PC-9 (cell line): ENCODE data around the gene SLC6A1. TPM values are rescaled to one million over a fixed set of nuclear protein-coding genes. Genes with fewer than 3 reads are reported as not detected.

Experiments used
- BruUV-seq: library from RNA; stranded (reverse); fragments of 400-500 nt; replicated peaks from 2 replicates; lab custom pipeline; 2021; lab: Mats Ljungman, UMichigan
- CTCF ChIA-PET: fragments of 300-600 bp; sonication (Branson Sonifier 250); formaldehyde crosslinking; loops from one replicate; lab custom pipeline; 2022; ENCODE audit warnings: antibody characterized with exemption; lab: Charles Lee
- POLR2A ChIA-PET: fragments of 300-600 bp; sonication (Branson Sonifier 250); formaldehyde crosslinking; loops from one replicate; lab custom pipeline; 2022; ENCODE audit warnings: antibody characterized with exemption; ENCODE audit not compliant: unreplicated experiment; lab: Charles Lee
- DNase-seq, 2 experiments: peaks; one replicate each; pipeline versions ENCODE4 v3.0.0 to v3.0.0-alpha.2; 2015 to 2022; ENCODE audit warnings: mixed read lengths in 1 of 2
- H2AFZ ChIP-seq: fragments of 200-600 bp; sonication (generic); 2 replicates; pipeline ENCODE4 v1.8.1; 2017; ENCODE audit warnings: antibody characterized with exemption
- H3F3A ChIP-seq: fragments of 200-600 bp; sonication (generic); 2 replicates; pipeline ENCODE4 v1.8.1; 2017; ENCODE audit warnings: antibody characterized with exemption, mild to moderate bottlenecking, low read depth; ENCODE audit not compliant: insufficient read depth
- H3K27ac ChIP-seq: fragments of 200-600 bp; sonication (generic); 2 replicates; pipeline ENCODE4 v1.6.1; 2016; ENCODE audit warnings: mixed run types
- H3K27me3 ChIP-seq: fragments of 200-600 bp; sonication (generic); 2 replicates; pipeline ENCODE4 v1.6.1; 2016; ENCODE audit warnings: low read depth, mixed run types; ENCODE audit not compliant: insufficient read depth
- H3K36me3 ChIP-seq: fragments of 200-600 bp; sonication (generic); 2 replicates; pipeline ENCODE4 v1.6.1; 2016; ENCODE audit warnings: low read depth, mixed run types
- H3K4me1 ChIP-seq: fragments of 200-600 bp; sonication (generic); replicated peaks from 2 replicates; pipeline ENCODE4 v1.6.1; 2016; ENCODE audit warnings: mixed run types; ENCODE audit not compliant: insufficient read depth
- H3K4me2 ChIP-seq: fragments of 200-600 bp; sonication (generic); 2 replicates; pipeline ENCODE4 v1.6.1; 2017; ENCODE audit warnings: mixed run types
- H3K4me3 ChIP-seq: fragments of 200-600 bp; sonication (generic); 2 replicates; pipeline ENCODE4 v1.6.1; 2016; ENCODE audit warnings: mixed run types
- H3K79me2 ChIP-seq: fragments of 200-600 bp; sonication (generic); 2 replicates; pipeline ENCODE4 v1.6.1; 2017; ENCODE audit warnings: low read depth, mixed run types
- H3K9me2 ChIP-seq: fragments of 200-600 bp; sonication (generic); 2 replicates; pipeline ENCODE4 v1.8.1; 2017; ENCODE audit warnings: mild to moderate bottlenecking; ENCODE audit not compliant: insufficient read depth
- H3K9me3 ChIP-seq: fragments of 200-600 bp; sonication (generic); 2 replicates; pipeline ENCODE4 v1.8.1; 2016; ENCODE audit warnings: low read depth; ENCODE audit not compliant: insufficient read depth
- H4K20me1 ChIP-seq: fragments of 200-600 bp; sonication (generic); 2 replicates; pipeline ENCODE4 v1.8.1; 2017; ENCODE audit not compliant: insufficient read depth
- CTCF ChIP-seq: fragments of 200-600 bp; sonication (generic); conservative IDR thresholded peaks from 2 replicates; pipeline ENCODE4 v1.6.1; 2017; ENCODE audit warnings: mixed run types, antibody characterized with exemption, mild to moderate bottlenecking, moderate library complexity
- EZH2 ChIP-seq: fragments of 200-600 bp; sonication (generic); IDR thresholded peaks from 2 replicates; pipeline ENCODE4 v1.8.0; 2017; ENCODE audit warnings: antibody characterized with exemption, low read depth
- intact Hi-C: fragments of 100-400 bp; cut with micrococcal nuclease; formaldehyde crosslinking; loops from one replicate; pipeline ENCODE4 v1.10.0; 2022; ENCODE audit not compliant: unreplicated experiment
- total RNA-seq: library from RNA; stranded (reverse); gene quantifications from 2 replicates; pipeline ENCODE4 v1.2.3, GENCODE V29; 2021

SLC6A1 gene
- total RNA-seq, 1 experiment from 2014 or later = not detected

- no peaks in the 10 kb centered on the region for H3F3A ChIP-seq
- CTCF ChIA-PET = no interaction called here
- H3K4me3 ChIP-seq = no peak overlapping the region
- POLR2A ChIA-PET = no interaction called here
- no peaks in the 10 kb centered on the region for H3K4me1 ChIP-seq
- H2AFZ ChIP-seq = no peak overlapping the region
- DNase-seq = no peak
- H3K9me3 ChIP-seq = no peaks in the 10 kb centered on the region
- no peaks in the 10 kb centered on the region for H3K79me2 ChIP-seq
- H3K36me3 ChIP-seq = no peaks in the 10 kb centered on the region
- no peak for TF ChIP-seq CTCF
- no peak for TF ChIP-seq EZH2
- no TSS peak for BruUV-seq
- intact Hi-C loops = no loop called here
- no peak overlapping the region for H3K4me2 ChIP-seq
- no peak overlapping the region for H3K27ac ChIP-seq
- no peaks in the 10 kb centered on the region for H3K9me2 ChIP-seq
- 0 out of 2 replicates have a peak, but pooled peaks cover 6% of the 10 kb centered on the region for H4K20me1 ChIP-seq
- H3K27me3 ChIP-seq = peaks cover 100% of the 10 kb centered on the region
Measured at GRCh38 chr3:11009898-11010297, 17.4 kb downstream of the SLC6A1 start.

GRCh38 chr3:11010426-11011165 is 18.0 kb downstream of the SLC6A1 start:
- BruUV-seq = no TSS peak
- no peaks in the 10 kb centered on the region for H3K79me2 ChIP-seq
- H3F3A ChIP-seq = no peaks in the 10 kb centered on the region
- TF ChIP-seq EZH2 = no peak
- TF ChIP-seq CTCF = no peak
- no peaks in the 10 kb centered on the region for H3K9me3 ChIP-seq
- no peak overlapping the region for H3K27ac ChIP-seq
- ChIA-PET CTCF (no interaction called here), POLR2A (no interaction called here)
- no peaks in the 10 kb centered on the region for H3K36me3 ChIP-seq
- no peak overlapping the region for H2AFZ ChIP-seq
- peaks cover 100% of the 10 kb centered on the region for H3K27me3 ChIP-seq
- no peak for DNase-seq
- H4K20me1 ChIP-seq = 0 out of 2 replicates have a peak, but pooled peaks cover 6% of the 10 kb centered on the region
- no peaks in the 10 kb centered on the region for H3K4me1 ChIP-seq
- H3K9me2 ChIP-seq = no peaks in the 10 kb centered on the region
- H3K4me2 ChIP-seq = no peak overlapping the region
- intact Hi-C loops = no loop called here
- no peak overlapping the region for H3K4me3 ChIP-seq

- no peak for DNase-seq
- no peaks in the 10 kb centered on the region for H3K4me1 ChIP-seq
- H3K4me2 ChIP-seq = no peak overlapping the region
- no peaks in the 10 kb centered on the region for H3F3A ChIP-seq
- no peaks in the 10 kb centered on the region; the same call in 1 of the 2 replicates for H4K20me1 ChIP-seq
- no peaks in the 10 kb centered on the region for H3K9me2 ChIP-seq
- ChIA-PET CTCF (no interaction called here), POLR2A (no interaction called here)
- no peak overlapping the region for H3K4me3 ChIP-seq
- peaks cover 100% of the 10 kb centered on the region for H3K27me3 ChIP-seq
- H3K27ac ChIP-seq = no peak overlapping the region
- H3K79me2 ChIP-seq = no peaks in the 10 kb centered on the region
- H3K36me3 ChIP-seq = no peaks in the 10 kb centered on the region
- no TSS peak for BruUV-seq
- no peaks in the 10 kb centered on the region for H3K9me3 ChIP-seq
- H2AFZ ChIP-seq = no peak overlapping the region
- TF ChIP-seq CTCF (no peak), EZH2 (no peak)
- intact Hi-C loops = no loop called here
Measured at GRCh38 chr3:11014253-11014652, 21.7 kb downstream of the SLC6A1 start.
